Caco-2 (cell line): Measurements from ENCODE around the gene FAM3C. TPM values are rescaled to one million over a fixed set of nuclear protein-coding genes. Genes with fewer than 3 reads are reported as not detected.

Experiments used
- BruUV-seq: library from RNA; stranded (reverse); fragments of 400-500 nt; replicated peaks from 2 replicates; lab custom pipeline; 2021; lab: Mats Ljungman, UMichigan
- CTCF ChIA-PET: fragments of 300-600 bp; sonication (Branson Sonifier 250); formaldehyde crosslinking; loops from one replicate; lab custom pipeline; 2022; ENCODE audit warnings: antibody characterized with exemption; lab: Charles Lee
- POLR2A ChIA-PET: fragments of 300-600 bp; sonication (Branson Sonifier 250); formaldehyde crosslinking; loops from one replicate; lab custom pipeline; 2022; ENCODE audit warnings: antibody characterized with exemption; lab: Charles Lee
- DNase-seq, 2 experiments: peaks; one replicate each; pipeline versions ENCODE4 v3.0.0 to v3.0.0-alpha.2; 2020 to 2022
- H3K27me3 ChIP-seq: replicated peaks from 2 replicates; pipeline ENCODE4 v1.6.0; 2011; ENCODE audit warnings: low read length; ENCODE audit not compliant: control insufficient read depth, insufficient read depth
- H3K36me3 ChIP-seq: 2 replicates; pipeline ENCODE4 v1.5.1; 2011; ENCODE audit warnings: low read length; ENCODE audit not compliant: control insufficient read depth, insufficient read depth
- H3K4me1 ChIP-seq: fragments of 250-450 bp; sonication (Bioruptor Pico); 2 replicates; pipeline ENCODE4 v1.5.1; 2020; ENCODE audit warnings: mild to moderate bottlenecking
- H3K4me3 ChIP-seq: 2 replicates; pipeline ENCODE4 v1.5.1; 2011; ENCODE audit warnings: low read depth, mild to moderate bottlenecking, control low read depth, low read length
- H3K9me3 ChIP-seq: fragments of 250-450 bp; sonication (Bioruptor Pico); 2 replicates; pipeline ENCODE4 v1.5.1; 2020; ENCODE audit warnings: mild to moderate bottlenecking, moderate library complexity
- H3K27ac Mint-ChIP-seq: one replicate; pipeline ENCODE4 v1.8.0; 2022; ENCODE audit warnings: mixed read lengths; ENCODE audit not compliant: unreplicated experiment
- H3K27me3 Mint-ChIP-seq: one replicate; pipeline ENCODE4 v1.8.0; 2022; ENCODE audit warnings: mixed read lengths; ENCODE audit not compliant: insufficient read depth, unreplicated experiment
- H3K36me3 Mint-ChIP-seq: one replicate; pipeline ENCODE4 v1.8.0; 2022; ENCODE audit warnings: mild to moderate bottlenecking, mixed read lengths; ENCODE audit not compliant: insufficient read depth, unreplicated experiment
- H3K4me1 Mint-ChIP-seq: one replicate; pipeline ENCODE4 v1.8.0; 2022; ENCODE audit warnings: low read depth, mixed read lengths; ENCODE audit not compliant: unreplicated experiment
- H3K4me3 Mint-ChIP-seq: one replicate; pipeline ENCODE4 v1.8.0; 2022; ENCODE audit warnings: mild to moderate bottlenecking, moderate library complexity, mixed read lengths; ENCODE audit not compliant: unreplicated experiment
- H3K9me3 Mint-ChIP-seq: one replicate; pipeline ENCODE4 v1.8.0; 2022; ENCODE audit warnings: mixed read lengths; ENCODE audit not compliant: unreplicated experiment
- CTCF ChIP-seq, 2 experiments: fragments of 200-600 bp in 1 of 2; IDR thresholded peaks; 1 replicate in 1 of 2; 2 replicates in 1 of 2; pipeline versions ENCODE4 v1.5.1 to v1.8.0; 2011 to 2022; ENCODE audit warnings: antibody characterized with exemption in 1 of 2, control low read depth in 1 of 2, inconsistent platforms in 1 of 2, low read depth in 1 of 2, low read length in 1 of 2, mild to moderate bottlenecking in 1 of 2, moderate library complexity in 1 of 2; ENCODE audit not compliant: insufficient read depth in 1 of 2, severe bottlenecking in 1 of 2, unreplicated experiment in 1 of 2
- intact Hi-C: fragments of 100-400 bp; cut with micrococcal nuclease; formaldehyde crosslinking; loops from one replicate; pipeline ENCODE4 v1.10.0; 2022; ENCODE audit not compliant: unreplicated experiment
- total RNA-seq: library from RNA; stranded (reverse); gene quantifications from 2 replicates; pipeline ENCODE4 v1.2.3, GENCODE V29; 2022

Gene FAM3C
- total RNA-seq, 1 experiment from 2014 or later = 40.5 TPM

GRCh38 chr7:121402701-121403100 is 6.6 kb upstream of the FAM3C start:
- POLR2A ChIA-PET = no interaction called here

GRCh38 chr7:121401896-121402295 is 5.8 kb upstream of the FAM3C start:
- ChIA-PET POLR2A (no interaction called here), CTCF (no interaction called here)
- no peaks in the 10 kb centered on the region for H3K9me3 ChIP-seq
- Mint-ChIP-seq H3K4me3 (no peak overlapping the region), H3K27me3 (no peaks in the 10 kb centered on the region), H3K36me3 (no peaks in the 10 kb centered on the region), H3K27ac (no peak overlapping the region), H3K9me3 (no peaks in the 10 kb centered on the region), H3K4me1 (peaks cover 15% of the 10 kb centered on the region)
- intact Hi-C loops = no loop called here
- TF ChIP-seq CTCF (IDR thresholded peaks at IDR 0.05; ENCODE audit: insufficient read depth in 1 of 2, low read depth in 1 of 2, low read length in 1 of 2, severe bottlenecking in 1 of 2, unreplicated experiment in 1 of 2) = no peak
- H3K36me3 ChIP-seq = no peaks in the 10 kb centered on the region
- H3K4me3 ChIP-seq = no peak overlapping the region
- H3K27me3 ChIP-seq = no peaks in the 10 kb centered on the region
- H3K4me1 ChIP-seq = peaks cover 16% of the 10 kb centered on the region
- DNase-seq = no peak
- BruUV-seq = no TSS peak

More at GRCh38 chr7:121402701-121403100, 6.6 kb upstream of the FAM3C start:
- intact Hi-C loops = no loop called here
- Mint-ChIP-seq H3K4me3 (no peak overlapping the region), H3K9me3 (no peaks in the 10 kb centered on the region), H3K36me3 (no peaks in the 10 kb centered on the region), H3K4me1 (peaks cover 21% of the 10 kb centered on the region), H3K27me3 (no peaks in the 10 kb centered on the region), H3K27ac (no peak overlapping the region)
- H3K27me3 ChIP-seq = no peaks in the 10 kb centered on the region
- CTCF ChIA-PET = no interaction called here
- H3K4me3 ChIP-seq = no peak overlapping the region
- BruUV-seq = no TSS peak
- no peak for TF ChIP-seq CTCF (IDR thresholded peaks at IDR 0.05; ENCODE audit: insufficient read depth in 1 of 2, low read depth in 1 of 2, low read length in 1 of 2, severe bottlenecking in 1 of 2, unreplicated experiment in 1 of 2)
- DNase-seq = no peak
- no peaks in the 10 kb centered on the region for H3K36me3 ChIP-seq
- H3K4me1 ChIP-seq = peaks cover 16% of the 10 kb centered on the region
- H3K9me3 ChIP-seq = no peaks in the 10 kb centered on the region

- intact Hi-C loops = no loop called here
- H3K4me1 Mint-ChIP-seq = peaks cover 7% of the 10 kb centered on the region
- H3K36me3 Mint-ChIP-seq = peaks cover 9% of the 10 kb centered on the region
- H3K9me3 ChIP-seq = no peaks in the 10 kb centered on the region
- ChIA-PET POLR2A (no interaction called here), CTCF (interaction anchor here (1.1 kb wide), 1 partner anchor 22 kb away, joined by 4 read pairs; no protein-coding TSS in a partner anchor)
- no peaks in the 10 kb centered on the region for H3K27me3 ChIP-seq
- peaks cover 24% of the 10 kb centered on the region for H3K4me1 ChIP-seq
- no peak overlapping the region for H3K27ac Mint-ChIP-seq
- no peaks in the 10 kb centered on the region for H3K27me3 Mint-ChIP-seq
- TF ChIP-seq CTCF (IDR thresholded peaks at IDR 0.05; ENCODE audit: insufficient read depth in 1 of 2, low read depth in 1 of 2, low read length in 1 of 2, severe bottlenecking in 1 of 2, unreplicated experiment in 1 of 2) = peak in 1 of 2 experiments; percentile 6
- no peaks in the 10 kb centered on the region for H3K36me3 ChIP-seq
- no peak overlapping the region for H3K4me3 Mint-ChIP-seq
- no peak overlapping the region for H3K4me3 ChIP-seq
- no peaks in the 10 kb centered on the region for H3K9me3 Mint-ChIP-seq
- no TSS peak for BruUV-seq
- no peak for DNase-seq
Measured at GRCh38 chr7:121398246-121398645, 2.1 kb upstream of the FAM3C start.
